ENCODE measurements around the gene GRAMD4. TPM values are rescaled to one million over a fixed set of nuclear protein-coding genes. Genes with fewer than 3 reads are reported as not detected.

GRAMD4 gene
- total RNA-seq, 1 donor: 18.1 TPM

DNA sequence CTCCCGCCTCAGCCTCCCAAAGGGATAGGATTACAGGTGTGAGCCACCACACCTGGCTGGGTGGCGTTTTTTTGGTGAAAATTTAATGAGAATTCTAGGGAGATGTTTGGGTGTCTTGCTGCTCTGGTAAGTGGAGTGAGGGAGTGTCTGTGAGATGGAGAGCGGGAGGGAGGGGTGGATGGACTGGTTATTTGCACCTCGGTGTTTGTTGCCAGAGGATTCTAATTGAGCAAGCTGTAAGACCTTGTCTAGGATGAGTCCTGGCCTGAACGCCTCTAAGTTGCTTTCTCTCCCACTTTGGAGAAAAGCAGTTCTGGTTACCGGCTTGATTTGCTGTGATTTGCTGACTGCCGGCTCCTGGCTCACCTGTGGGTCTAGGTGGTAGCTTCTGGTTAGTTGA lies 22.0 kb upstream of the GRAMD4 start:
- no peak for DNase-seq (ENCODE audit: low read depth)
- TF ChIP-seq, protein P1, sequence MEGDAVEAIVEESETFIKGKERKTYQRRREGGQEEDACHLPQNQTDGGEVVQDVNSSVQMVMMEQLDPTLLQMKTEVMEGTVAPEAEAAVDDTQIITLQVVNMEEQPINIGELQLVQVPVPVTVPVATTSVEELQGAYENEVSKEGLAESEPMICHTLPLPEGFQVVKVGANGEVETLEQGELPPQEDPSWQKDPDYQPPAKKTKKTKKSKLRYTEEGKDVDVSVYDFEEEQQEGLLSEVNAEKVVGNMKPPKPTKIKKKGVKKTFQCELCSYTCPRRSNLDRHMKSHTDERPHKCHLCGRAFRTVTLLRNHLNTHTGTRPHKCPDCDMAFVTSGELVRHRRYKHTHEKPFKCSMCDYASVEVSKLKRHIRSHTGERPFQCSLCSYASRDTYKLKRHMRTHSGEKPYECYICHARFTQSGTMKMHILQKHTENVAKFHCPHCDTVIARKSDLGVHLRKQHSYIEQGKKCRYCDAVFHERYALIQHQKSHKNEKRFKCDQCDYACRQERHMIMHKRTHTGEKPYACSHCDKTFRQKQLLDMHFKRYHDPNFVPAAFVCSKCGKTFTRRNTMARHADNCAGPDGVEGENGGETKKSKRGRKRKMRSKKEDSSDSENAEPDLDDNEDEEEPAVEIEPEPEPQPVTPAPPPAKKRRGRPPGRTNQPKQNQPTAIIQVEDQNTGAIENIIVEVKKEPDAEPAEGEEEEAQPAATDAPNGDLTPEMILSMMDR (IDR thresholded peaks at IDR 0.05; ENCODE audit: insufficient read depth, low read depth, low read length): no peak
- no peak overlapping the region for H3K4me3 ChIP-seq (ENCODE audit: low read depth, low read length)

DNA sequence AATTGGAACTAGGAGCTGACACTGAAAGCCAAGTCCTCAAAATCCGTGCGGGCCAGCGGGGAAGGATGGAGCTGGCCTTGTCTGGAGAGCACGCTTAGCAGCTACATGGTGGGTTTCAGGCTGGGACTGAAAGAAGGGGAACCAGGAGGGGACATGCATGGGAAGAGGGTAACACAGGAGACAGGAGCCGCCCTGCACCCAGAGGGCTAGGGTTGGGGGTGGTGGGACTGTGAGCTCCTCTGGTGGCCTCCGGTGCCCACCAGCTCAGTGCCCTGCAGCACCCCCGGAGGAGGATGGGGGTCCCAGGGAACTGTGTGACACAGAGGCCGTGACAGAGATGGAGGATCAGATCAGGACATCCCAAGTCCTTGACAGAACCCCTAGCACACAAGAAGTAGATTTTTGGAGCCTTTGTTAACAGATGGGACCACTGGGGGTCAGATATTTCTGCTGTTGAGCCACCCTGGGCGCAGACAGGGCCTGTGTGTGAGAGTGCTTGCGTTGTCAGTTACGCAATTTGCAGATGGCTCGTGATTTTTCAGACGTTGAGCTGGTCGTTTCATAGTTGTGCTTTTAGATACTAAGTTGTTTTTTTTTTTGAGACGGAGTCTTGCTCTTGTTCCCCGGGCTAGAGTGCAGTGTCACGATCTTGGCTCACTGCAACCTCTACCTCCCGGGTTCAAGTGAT lies 21.3 kb upstream of the GRAMD4 start:
- TF ChIP-seq, protein P1 (IDR thresholded peaks at IDR 0.05; ENCODE audit: insufficient read depth, low read depth, low read length): no peak
- DNase-seq (ENCODE audit: low read depth): peak; percentile 84
- no peak overlapping the region for H3K4me3 ChIP-seq (ENCODE audit: low read depth, low read length)

DNA sequence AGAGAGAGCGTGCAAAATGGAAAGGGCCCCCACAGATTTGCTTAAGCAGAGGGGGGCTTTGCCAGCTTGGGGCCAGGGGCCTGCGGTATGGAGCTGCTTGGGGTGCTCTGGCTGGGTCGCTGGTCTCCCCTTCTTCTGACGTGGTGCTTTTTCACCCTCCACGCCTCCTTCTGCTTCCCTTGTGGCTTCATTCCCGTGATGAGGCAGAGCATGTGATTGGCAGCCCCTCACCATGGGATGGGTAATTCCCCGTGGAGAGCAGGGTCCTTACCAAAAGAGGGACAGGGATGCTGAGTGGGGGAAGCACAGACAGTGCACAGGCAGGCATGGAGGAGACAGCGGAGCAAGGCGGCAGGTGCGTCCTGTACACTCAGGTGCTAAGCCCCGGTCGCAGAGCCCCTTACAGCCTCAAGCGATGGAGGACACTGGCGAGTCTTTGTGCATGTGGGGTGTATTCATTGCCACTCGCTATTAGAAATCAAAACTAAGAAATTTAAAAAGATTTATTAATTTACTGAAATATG lies 19.9 kb upstream of the GRAMD4 start:
- TF ChIP-seq, protein P1 (IDR thresholded peaks at IDR 0.05; ENCODE audit: insufficient read depth, low read depth, low read length): no peak
- no peak for DNase-seq (ENCODE audit: low read depth)
- no peak overlapping the region for H3K4me3 ChIP-seq (ENCODE audit: low read depth, low read length)

DNA sequence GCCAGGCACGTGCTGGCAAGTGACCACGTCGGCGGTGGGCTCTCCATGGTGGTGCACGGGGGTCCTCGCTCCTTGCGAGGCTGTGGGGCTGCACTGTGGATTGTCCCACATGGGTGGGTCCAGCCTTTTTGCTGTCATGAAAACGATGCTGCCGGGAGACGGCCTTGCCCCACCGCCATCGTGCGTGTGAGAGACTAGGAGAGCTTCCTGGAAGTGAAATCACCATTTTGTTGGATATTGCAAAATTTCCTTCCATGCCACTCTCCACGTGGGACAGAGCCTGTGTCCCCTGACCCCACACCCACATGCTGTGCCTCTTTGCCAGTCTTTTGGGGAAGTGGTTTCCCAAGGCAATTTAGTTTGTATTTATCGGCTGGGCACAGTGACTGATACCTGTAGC lies 18.2 kb upstream of the GRAMD4 start:
- DNase-seq (ENCODE audit: low read depth): no peak
- TF ChIP-seq, protein P1 (IDR thresholded peaks at IDR 0.05; ENCODE audit: insufficient read depth, low read depth, low read length): no peak

DNA sequence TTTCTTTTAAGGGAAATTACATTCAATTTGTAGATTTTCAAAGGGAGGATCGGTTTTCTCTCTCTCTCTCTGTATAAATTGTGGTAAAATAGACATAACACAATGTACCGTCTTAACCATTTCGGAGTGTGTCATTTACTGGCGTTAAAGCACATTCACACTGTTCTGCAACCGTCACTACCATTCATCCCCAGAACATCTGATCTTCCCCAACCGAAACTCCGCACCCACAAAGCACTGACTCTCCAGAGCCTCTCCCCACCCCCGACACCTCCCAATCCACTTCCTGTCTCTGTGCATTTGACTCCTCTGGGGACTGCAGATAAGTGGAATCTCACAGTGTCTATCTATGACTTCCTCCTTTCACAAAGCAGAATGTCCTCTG lies 15.9 kb upstream of the GRAMD4 start:
- peak; percentile 16 for DNase-seq (ENCODE audit: low read depth)
- no peak overlapping the region for H3K4me3 ChIP-seq (ENCODE audit: low read depth, low read length)
- TF ChIP-seq, protein P1 (IDR thresholded peaks at IDR 0.05; ENCODE audit: insufficient read depth, low read depth, low read length): no peak

More for the DNA sequence above, 18.2 kb upstream of the GRAMD4 start:
- H3K4me3 ChIP-seq (ENCODE audit: low read depth, low read length): no peak overlapping the region

DNA sequence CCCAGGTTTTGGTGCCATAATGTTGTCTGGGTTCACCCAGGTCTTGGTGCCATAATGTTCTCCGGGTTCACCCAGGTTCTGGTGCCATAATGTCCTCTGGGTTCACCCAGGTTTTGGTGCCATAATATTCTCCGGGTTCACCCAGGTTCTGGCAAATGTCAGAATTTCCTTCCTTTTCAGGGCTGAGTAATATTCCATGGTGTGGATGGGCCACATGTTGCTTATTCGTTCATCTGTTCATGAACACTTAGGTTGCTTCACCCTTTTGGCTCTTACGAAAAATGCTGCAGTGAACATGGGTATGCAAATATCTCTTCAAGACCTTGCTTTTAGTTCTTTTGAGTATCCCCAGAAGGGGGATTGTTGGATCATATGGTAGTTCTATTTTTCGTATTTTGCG lies 15.1 kb upstream of the GRAMD4 start:
- H3K4me3 ChIP-seq (ENCODE audit: low read depth, low read length): no peak overlapping the region
- no peak for DNase-seq (ENCODE audit: low read depth)
- TF ChIP-seq, protein P1 (IDR thresholded peaks at IDR 0.05; ENCODE audit: insufficient read depth, low read depth, low read length): no peak

DNA sequence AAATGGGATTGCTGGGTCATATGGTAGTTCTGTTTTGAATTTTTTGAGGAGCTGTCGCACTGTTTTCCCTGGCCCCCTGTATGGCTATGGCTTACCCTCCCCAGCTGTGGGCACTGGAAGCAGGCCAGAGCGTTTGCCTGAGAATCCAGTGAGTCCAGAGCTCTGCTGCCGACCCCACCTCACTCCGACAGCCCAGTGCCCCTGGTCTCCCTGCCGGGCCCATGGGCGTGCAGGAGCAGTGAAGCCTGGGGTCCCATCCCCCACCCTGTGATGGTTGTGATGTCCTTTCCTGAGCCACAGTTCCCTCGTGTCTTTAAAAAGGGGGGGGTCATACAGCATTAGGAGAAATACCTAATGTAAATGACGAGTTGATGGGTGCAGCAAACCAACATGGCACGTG lies 13.3 kb upstream of the GRAMD4 start:
- TF ChIP-seq, protein P1 (IDR thresholded peaks at IDR 0.05; ENCODE audit: insufficient read depth, low read depth, low read length): no peak
- no peak for DNase-seq (ENCODE audit: low read depth)
- H3K4me3 ChIP-seq (ENCODE audit: low read depth, low read length): no peak overlapping the region

Measured in fibroblast of villous mesenchyme (primary cell).